Measurements from ENCODE around the gene EXOC7.

EXOC7 gene

GRCh38 chr17:76111956-76112355 lies 8.4 kb upstream of the EXOC7 start:
- Histone ChIP-seq H3K36me3 (ENCODE audit: control insufficient read depth, insufficient read depth, low read length) (no peaks in the 10 kb centered on the region), H3K27ac (ENCODE audit: low read depth, low read length) (no peak overlapping the region)

GRCh38 chr17:76107509-76107908 lies 3.9 kb upstream of the EXOC7 start:
- H3K4me3 ChIP-seq (ENCODE audit: low read depth, low read length): no peak overlapping the region
- 0 out of 2 replicates have a peak, but pooled peaks cover under 1% of the 10 kb centered on the region for H3K36me3 ChIP-seq (ENCODE audit: control insufficient read depth, insufficient read depth, low read length)
- no peak overlapping the region for H3K9ac ChIP-seq (ENCODE audit: low read depth, low read length)
- no peaks in the 10 kb centered on the region for H3K27me3 ChIP-seq (ENCODE audit: control insufficient read depth, insufficient read depth, low read length)
- no peak overlapping the region for H3K27ac ChIP-seq (ENCODE audit: low read depth, low read length)
- no peaks in the 10 kb centered on the region for H3K9me3 ChIP-seq (ENCODE audit: control insufficient read depth, insufficient read depth, low read length)
- peaks cover 19% of the 10 kb centered on the region for H3K4me1 ChIP-seq (ENCODE audit: control insufficient read depth, insufficient read depth, low read length)

More at GRCh38 chr17:76111956-76112355, 8.4 kb upstream of the EXOC7 start:
- H3K4me3 ChIP-seq (ENCODE audit: low read depth, low read length): no peak overlapping the region
- no peaks in the 10 kb centered on the region for H3K4me1 ChIP-seq (ENCODE audit: control insufficient read depth, insufficient read depth, low read length)
- H3K9me3 ChIP-seq (ENCODE audit: control insufficient read depth, insufficient read depth, low read length): no peaks in the 10 kb centered on the region
- H3K27me3 ChIP-seq (ENCODE audit: control insufficient read depth, insufficient read depth, low read length): no peaks in the 10 kb centered on the region
- no peak overlapping the region for H3K9ac ChIP-seq (ENCODE audit: low read depth, low read length)

- H3K27ac ChIP-seq (ENCODE audit: low read depth, low read length): peak overlapping the region; percentile 81
- 0 out of 2 replicates have a peak overlapping the region, but pooled peaks have one; percentile 32 for H3K4me3 ChIP-seq (ENCODE audit: low read depth, low read length)
- H3K9me3 ChIP-seq (ENCODE audit: control insufficient read depth, insufficient read depth, low read length): no peaks in the 10 kb centered on the region
- peaks cover 19% of the 10 kb centered on the region for H3K4me1 ChIP-seq (ENCODE audit: control insufficient read depth, insufficient read depth, low read length)
- peaks cover 9% of the 10 kb centered on the region for H3K36me3 ChIP-seq (ENCODE audit: control insufficient read depth, insufficient read depth, low read length)
- H3K27me3 ChIP-seq (ENCODE audit: control insufficient read depth, insufficient read depth, low read length): no peaks in the 10 kb centered on the region
- peak overlapping the region; percentile 28; the same call in 1 of the 2 replicates for H3K9ac ChIP-seq (ENCODE audit: low read depth, low read length)
Observed at GRCh38 chr17:76106703-76107102, 3.1 kb upstream of the EXOC7 start.

GRCh38 chr17:76104896-76105231 lies 1.3 kb upstream of the EXOC7 start:
- Histone ChIP-seq H3K27ac (ENCODE audit: low read depth, low read length) (no peak overlapping the region), H3K9me3 (ENCODE audit: control insufficient read depth, insufficient read depth, low read length) (no peaks in the 10 kb centered on the region), H3K9ac (ENCODE audit: low read depth, low read length) (no peak overlapping the region), H3K4me1 (ENCODE audit: control insufficient read depth, insufficient read depth, low read length) (peaks cover 19% of the 10 kb centered on the region), H3K36me3 (ENCODE audit: control insufficient read depth, insufficient read depth, low read length) (peaks cover 27% of the 10 kb centered on the region), H3K4me3 (ENCODE audit: low read depth, low read length) (no peak overlapping the region), H3K27me3 (ENCODE audit: control insufficient read depth, insufficient read depth, low read length) (no peaks in the 10 kb centered on the region)

GRCh38 chr17:76104140-76104895 lies 731 bp upstream of the EXOC7 start:
- peaks cover 19% of the 10 kb centered on the region for H3K4me1 ChIP-seq (ENCODE audit: control insufficient read depth, insufficient read depth, low read length)
- peak overlapping the region; percentile 89 for H3K27ac ChIP-seq (ENCODE audit: low read depth, low read length)
- H3K27me3 ChIP-seq (ENCODE audit: control insufficient read depth, insufficient read depth, low read length): no peaks in the 10 kb centered on the region
- peak overlapping the region; percentile 49; the same call in 1 of the 2 replicates for H3K9ac ChIP-seq (ENCODE audit: low read depth, low read length)
- H3K36me3 ChIP-seq (ENCODE audit: control insufficient read depth, insufficient read depth, low read length): peaks cover 33% of the 10 kb centered on the region
- H3K4me3 ChIP-seq (ENCODE audit: low read depth, low read length): peak overlapping the region; percentile 71
- no peaks in the 10 kb centered on the region for H3K9me3 ChIP-seq (ENCODE audit: control insufficient read depth, insufficient read depth, low read length)

- H3K36me3 ChIP-seq (ENCODE audit: control insufficient read depth, insufficient read depth, low read length): peaks cover 41% of the 10 kb centered on the region
- H3K9me3 ChIP-seq (ENCODE audit: control insufficient read depth, insufficient read depth, low read length): no peaks in the 10 kb centered on the region
- peak overlapping the region; percentile 89 for H3K27ac ChIP-seq (ENCODE audit: low read depth, low read length)
- no peaks in the 10 kb centered on the region for H3K27me3 ChIP-seq (ENCODE audit: control insufficient read depth, insufficient read depth, low read length)
- H3K4me1 ChIP-seq (ENCODE audit: control insufficient read depth, insufficient read depth, low read length): peaks cover 19% of the 10 kb centered on the region
- peak overlapping the region; percentile 71 for H3K4me3 ChIP-seq (ENCODE audit: low read depth, low read length)
- H3K9ac ChIP-seq (ENCODE audit: low read depth, low read length): peak overlapping the region; percentile 15; the same call in 1 of the 2 replicates
Observed at GRCh38 chr17:76102944-76103273, 678 bp downstream of the EXOC7 start.

- Histone ChIP-seq H3K4me1 (ENCODE audit: control insufficient read depth, insufficient read depth, low read length) (peaks cover 2% of the 10 kb centered on the region; the same call in 1 of the 2 replicates), H3K36me3 (ENCODE audit: control insufficient read depth, insufficient read depth, low read length) (peaks cover 87% of the 10 kb centered on the region), H3K9me3 (ENCODE audit: control insufficient read depth, insufficient read depth, low read length) (no peaks in the 10 kb centered on the region), H3K9ac (ENCODE audit: low read depth, low read length) (no peak overlapping the region), H3K4me3 (ENCODE audit: low read depth, low read length) (no peak overlapping the region), H3K27me3 (ENCODE audit: control insufficient read depth, insufficient read depth, low read length) (no peaks in the 10 kb centered on the region), H3K27ac (ENCODE audit: low read depth, low read length) (no peak overlapping the region)
Observed at GRCh38 chr17:76097716-76098295, 5.8 kb downstream of the EXOC7 start.

- Histone ChIP-seq H3K9me3 (ENCODE audit: control insufficient read depth, insufficient read depth, low read length) (no peaks in the 10 kb centered on the region), H3K4me3 (ENCODE audit: low read depth, low read length) (no peak overlapping the region), H3K9ac (ENCODE audit: low read depth, low read length) (no peak overlapping the region), H3K4me1 (ENCODE audit: control insufficient read depth, insufficient read depth, low read length) (no peaks in the 10 kb centered on the region), H3K27ac (ENCODE audit: low read depth, low read length) (no peak overlapping the region), H3K36me3 (ENCODE audit: control insufficient read depth, insufficient read depth, low read length) (peaks cover 85% of the 10 kb centered on the region), H3K27me3 (ENCODE audit: control insufficient read depth, insufficient read depth, low read length) (no peaks in the 10 kb centered on the region)
Observed at GRCh38 chr17:76095943-76096342, 7.6 kb downstream of the EXOC7 start.

- H3K27ac ChIP-seq (ENCODE audit: low read depth, low read length): no peak overlapping the region
- peaks cover 85% of the 10 kb centered on the region for H3K36me3 ChIP-seq (ENCODE audit: control insufficient read depth, insufficient read depth, low read length)
- no peaks in the 10 kb centered on the region for H3K27me3 ChIP-seq (ENCODE audit: control insufficient read depth, insufficient read depth, low read length)
- H3K9ac ChIP-seq (ENCODE audit: low read depth, low read length): no peak overlapping the region
- H3K4me3 ChIP-seq (ENCODE audit: low read depth, low read length): no peak overlapping the region
- no peaks in the 10 kb centered on the region for H3K4me1 ChIP-seq (ENCODE audit: control insufficient read depth, insufficient read depth, low read length)
- H3K9me3 ChIP-seq (ENCODE audit: control insufficient read depth, insufficient read depth, low read length): no peaks in the 10 kb centered on the region
Observed at GRCh38 chr17:76094046-76094445, 9.5 kb downstream of the EXOC7 start.

- Histone ChIP-seq H3K27ac (ENCODE audit: low read depth, low read length) (no peak overlapping the region), H3K4me1 (ENCODE audit: control insufficient read depth, insufficient read depth, low read length) (no peaks in the 10 kb centered on the region), H3K9ac (ENCODE audit: low read depth, low read length) (no peak overlapping the region), H3K36me3 (ENCODE audit: control insufficient read depth, insufficient read depth, low read length) (peaks cover 89% of the 10 kb centered on the region), H3K27me3 (ENCODE audit: control insufficient read depth, insufficient read depth, low read length) (no peaks in the 10 kb centered on the region), H3K4me3 (ENCODE audit: low read depth, low read length) (no peak overlapping the region), H3K9me3 (ENCODE audit: control insufficient read depth, insufficient read depth, low read length) (no peaks in the 10 kb centered on the region)
Observed at GRCh38 chr17:76092526-76093413, 10.8 kb downstream of the EXOC7 start.
